NCI-H446 treated with DMSO at 0.1 percent for 48 hours (cell line): Measurements from ENCODE around the gene ACER2.

Experiments
- DNase-seq: peaks from one replicate; lab custom pipeline; 2025; lab: John Stamatoyannopoulos, UW

Gene ACER2

DNA sequence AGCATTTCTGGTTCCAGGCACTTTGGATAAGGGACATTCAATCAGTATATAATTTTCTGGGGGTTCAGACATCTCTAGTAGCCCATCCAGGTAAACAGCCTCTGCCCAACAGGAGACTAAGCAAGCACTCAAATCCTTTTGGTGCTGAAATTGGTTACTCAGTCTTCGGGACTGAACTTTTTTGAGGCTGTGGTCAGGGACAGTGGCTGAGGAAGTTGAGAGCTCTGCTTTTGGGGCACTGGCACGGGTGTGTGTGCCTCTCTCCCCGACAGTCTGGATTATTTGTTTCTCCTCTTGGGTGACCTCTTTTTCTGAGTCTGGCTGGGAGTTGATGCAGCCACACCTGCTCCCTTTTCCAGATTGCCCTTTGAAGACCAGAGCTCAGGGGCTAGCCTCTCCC is 47.6 kb downstream of the ACER2 start:
- no peak for DNase-seq

DNA sequence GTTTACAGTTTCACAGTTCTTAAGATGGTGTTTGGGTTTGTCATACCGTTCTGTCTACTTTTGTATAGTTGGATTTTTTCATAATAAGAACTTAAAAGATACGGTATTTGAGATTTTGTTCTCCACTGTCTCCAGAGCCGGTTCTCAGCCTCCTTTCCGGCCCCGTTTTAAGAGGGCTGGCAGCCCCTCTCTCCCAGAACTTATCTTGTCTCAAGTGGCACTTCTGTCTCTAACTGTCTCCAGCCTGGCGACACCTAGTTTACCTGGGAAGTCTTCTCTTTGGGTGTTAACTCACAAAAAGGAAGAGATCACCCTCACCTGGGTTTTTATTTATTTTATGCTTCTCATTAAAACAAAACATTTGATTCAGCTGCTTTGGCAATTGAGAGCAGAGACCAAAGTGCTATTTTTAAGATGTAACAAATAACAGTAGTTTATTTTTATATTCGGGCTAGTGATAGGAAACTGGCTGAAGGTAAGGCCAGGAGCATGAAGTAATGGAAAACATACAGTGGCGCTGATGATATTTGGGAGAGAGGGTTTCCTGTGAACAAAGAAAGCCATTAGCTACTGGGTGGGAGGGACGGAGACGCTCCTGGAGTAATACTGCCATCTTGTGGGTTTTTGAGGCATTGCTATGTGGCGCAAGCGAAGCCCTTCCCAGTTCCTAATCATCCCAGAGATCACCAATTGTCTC is 48.3 kb downstream of the ACER2 start:
- DNase-seq, result peak; percentile 48

DNA sequence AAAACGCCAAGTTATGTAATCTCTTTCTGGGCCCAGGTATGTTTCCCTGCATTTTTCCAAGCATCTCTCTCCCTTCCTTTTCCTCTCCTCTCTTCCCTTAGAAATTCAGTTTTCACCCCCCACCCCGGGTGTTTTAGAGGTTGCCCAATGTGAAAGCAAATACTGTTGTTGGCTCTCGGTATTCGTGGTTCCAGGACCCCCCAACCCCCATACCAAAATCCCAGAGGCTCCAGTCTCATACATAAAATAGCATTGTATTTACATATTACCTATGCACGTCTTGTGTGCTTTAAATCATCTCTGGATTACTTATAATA is 48.8 kb downstream of the ACER2 start:
- no peak for DNase-seq

DNA sequence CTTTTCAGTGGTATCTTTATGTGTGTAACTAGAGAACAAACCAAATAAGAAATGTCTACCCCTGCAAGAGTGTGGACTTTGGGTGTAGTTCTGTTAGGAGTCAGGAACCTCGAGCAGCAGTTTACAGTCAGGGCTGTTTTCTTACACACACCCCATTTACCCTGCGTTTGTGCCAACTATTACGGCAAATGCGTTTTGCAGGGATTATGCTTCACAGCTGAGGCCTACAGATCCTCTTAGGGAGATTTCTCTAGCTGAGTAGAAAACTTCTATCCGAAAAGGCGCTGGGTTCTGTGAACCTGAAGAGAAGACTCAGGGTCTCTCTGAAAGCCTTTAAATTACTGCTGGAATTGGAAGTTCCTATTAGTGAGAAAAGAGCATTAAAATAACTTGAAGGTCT is 51.4 kb downstream of the ACER2 start:
- DNase-seq, result no peak

DNA sequence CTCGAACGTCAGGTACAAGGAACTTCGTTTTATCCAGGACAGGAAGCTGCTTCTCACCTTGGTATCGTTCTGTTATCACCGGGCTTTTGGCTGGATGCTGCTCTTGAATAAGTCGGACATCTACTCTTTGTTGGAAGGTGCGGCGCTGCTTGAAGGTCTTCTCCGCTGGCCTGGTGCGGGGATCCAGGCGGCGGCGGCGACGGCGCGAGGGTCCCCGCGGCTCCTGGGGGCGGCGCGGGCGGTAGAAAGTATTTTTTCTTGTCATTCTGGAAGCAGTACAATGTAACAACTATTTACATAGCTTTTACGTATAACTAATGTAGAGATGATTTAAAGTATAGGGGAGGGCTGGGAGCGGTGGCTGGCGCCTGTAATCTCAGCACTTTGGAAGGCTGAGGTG is 52.3 kb downstream of the ACER2 start:
- no peak for DNase-seq

DNA sequence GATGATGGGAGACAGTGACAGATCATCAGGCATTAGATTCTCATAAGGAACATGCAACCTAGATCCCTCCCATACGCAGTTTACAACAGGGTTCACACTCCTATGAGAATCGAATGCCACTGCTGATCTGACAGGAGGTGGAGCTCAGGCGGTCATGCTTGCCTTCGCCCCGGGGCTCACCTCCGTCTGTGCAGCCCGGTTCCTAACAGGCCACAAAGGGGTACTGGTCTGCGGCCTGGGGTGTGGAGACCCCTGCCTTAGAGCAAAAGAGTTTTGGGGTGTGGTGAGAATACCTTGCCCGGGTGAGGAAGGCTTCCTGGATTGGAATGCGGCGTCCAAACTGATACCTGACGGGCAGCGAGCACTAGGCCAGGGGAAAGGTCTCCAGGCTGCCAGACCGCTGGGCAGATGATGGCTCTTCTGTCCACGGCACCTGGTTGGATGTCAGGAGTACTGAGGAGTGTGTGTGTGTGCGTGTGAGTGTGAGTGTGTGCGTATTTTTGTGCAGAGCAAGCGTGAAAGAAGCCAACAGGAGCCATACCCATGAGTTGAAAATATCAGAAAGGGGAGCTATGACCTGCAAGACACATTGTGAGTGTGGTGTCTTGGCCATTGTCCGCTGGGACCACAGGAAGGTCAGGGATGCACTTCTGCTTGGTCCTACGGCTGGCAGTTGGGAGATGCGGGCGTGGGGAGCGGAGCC is 55.4 kb downstream of the ACER2 start:
- DNase-seq, result no peak

DNA sequence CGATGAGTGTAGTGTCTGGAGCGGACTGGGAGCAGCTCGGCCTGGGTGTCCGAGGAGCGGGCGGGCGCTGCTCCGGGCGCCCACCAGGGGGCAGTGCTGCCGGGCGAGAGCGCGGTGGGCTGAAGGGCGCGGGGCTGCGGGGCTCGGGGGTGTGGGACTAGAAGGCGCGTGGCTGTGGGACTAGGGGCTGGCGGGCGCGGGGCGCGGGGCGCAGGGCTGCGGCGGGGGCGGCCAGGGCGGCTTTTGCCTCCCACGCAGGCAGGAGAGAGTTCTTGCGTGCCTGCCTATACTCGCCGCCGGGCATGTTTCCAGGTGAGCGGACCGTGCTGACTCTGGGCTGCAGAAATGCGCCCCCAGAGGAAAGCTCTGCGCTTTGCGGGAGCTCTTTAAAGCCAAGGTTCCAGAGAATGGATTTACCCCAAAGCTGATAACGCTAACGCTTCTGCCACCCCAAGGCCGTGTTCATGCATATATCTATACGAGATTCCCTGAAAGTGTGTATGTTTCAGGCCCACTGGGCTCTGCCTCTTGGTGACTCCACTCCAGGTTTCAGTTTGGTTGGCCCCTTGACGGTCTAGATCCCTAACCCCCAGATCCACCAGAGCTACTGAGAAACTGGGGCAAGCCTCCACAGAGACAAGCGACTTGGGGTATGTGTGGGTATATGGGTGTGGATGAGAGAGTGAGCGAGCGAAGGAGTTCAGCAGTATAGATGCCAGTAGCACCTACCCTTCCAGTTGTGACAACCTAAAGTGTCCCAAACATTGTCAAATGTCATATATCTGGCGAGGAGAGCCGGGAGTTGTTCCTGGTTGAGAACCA is 56.2 kb downstream of the ACER2 start:
- no peak for DNase-seq

DNA sequence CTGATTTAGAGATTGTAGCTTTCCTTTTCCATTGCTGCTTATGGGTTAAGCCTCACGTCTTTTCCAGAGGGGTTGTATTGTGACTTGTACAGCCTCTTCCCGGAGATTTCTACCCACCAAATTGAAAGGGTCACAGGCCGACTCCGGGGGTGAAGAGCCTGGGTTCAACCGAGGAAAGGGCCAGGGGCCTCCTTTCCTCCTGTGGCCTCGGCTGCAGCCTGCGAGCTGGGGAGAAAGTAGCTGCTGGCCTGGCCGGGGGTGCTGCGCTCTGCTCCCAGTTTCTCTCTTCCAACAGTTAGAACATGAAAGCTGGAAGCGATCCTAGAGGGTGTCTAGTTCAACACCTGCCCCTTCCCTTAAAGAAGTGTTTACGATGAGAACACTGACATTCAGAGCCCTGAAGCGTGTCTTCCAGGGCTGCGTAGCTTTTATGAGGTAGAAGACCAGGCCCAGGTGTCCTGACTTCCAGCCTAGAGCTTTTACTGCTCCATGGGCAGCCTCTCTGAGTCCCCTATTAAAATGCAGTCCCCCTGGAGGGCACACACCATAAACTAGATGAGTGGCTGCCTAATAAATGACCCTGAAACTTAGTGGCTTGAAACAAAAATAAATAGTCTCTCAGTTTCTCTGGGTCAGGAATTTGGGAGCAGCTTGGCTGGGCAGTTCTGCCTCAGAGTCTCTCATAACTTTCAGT is 56.9 kb downstream of the ACER2 start:
- DNase-seq, result no peak

DNA sequence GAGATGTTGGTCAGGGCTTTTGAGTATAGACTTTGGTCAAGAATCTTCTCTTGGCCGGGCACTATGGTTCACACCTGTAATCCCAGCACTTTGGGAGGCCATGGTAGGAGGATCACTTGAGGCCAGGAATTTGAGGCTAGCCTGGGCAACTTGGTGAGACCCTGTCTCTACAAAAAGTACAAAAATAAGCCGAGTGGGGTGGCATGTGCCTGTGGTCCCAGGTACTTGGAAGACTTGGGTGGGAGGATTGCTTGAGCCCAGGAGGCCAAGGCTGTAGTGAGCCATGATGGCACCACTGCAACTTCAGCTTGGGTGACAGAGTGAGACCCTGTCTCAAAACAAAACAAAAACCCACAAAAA is 57.5 kb downstream of the ACER2 start:
- DNase-seq, result no peak

DNA sequence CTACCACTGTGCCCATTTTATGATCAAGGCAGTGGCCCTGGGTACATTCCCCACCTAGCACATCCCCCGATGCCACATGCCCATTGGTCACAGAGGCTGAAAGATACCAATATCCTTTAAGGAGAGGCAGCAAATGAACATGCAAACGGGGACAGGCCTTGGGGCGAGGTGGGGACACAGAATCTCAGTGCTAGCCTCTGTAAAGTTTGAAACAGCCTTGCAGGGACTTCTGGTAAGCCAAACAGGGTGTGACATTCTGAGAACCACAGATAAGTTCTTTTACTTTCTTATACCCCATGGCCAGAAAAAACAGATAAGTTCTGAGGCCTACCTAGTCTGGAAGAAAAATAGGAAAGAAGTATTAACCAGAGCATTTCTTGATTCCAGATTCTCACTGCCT is 60.5 kb downstream of the ACER2 start:
- DNase-seq, result no peak

DNA sequence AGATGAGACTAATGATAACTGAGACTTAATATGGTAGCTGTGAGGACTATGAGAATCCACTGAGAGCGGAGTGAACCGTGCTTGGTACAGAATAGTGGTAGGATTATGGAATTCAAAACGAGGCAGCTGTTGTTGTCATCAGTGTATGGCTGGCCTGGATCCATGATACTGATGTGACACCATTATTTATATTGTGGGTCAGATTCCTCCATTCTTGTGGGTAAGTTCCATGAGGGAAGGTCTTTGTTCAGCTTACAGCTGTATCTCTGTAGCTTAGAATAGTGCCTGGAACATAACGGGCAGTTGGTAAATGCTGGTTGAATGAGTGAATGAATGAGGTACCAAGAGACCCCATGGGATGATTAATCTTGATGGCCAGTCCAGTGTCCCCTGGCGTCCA is 61.8 kb downstream of the ACER2 start:
- DNase-seq, result no peak

DNA sequence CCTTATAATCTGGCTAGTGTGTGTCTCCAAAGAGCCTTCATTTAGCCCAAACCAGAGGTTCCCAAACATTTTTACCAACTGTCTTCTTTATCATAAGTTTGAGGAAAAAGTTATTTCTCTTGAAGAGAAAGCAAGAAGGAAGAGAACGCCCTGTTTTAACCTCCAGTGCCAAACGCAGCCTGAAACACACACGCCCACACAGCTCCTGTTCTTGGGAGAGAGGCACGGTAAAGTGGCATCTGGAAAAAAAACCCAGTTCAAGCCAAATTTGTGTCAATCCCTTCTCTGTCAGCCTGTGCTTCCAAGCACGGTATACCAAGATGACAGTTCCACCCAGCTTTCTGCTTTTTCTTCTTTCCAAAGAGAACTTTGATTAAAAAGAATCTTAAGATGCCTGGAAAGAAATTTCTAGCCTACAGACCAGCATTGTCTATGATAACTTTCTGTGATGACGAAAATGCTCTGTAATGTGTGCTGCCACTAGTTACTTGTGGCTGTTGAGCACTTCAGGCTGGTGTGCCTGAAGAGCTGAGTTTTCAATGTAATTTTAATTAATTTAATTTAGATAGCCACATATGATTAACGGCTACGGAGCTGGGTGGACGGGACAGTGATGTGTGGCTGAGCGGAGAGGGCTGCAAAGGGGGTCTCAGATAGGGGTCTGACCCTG is 62.3 kb downstream of the ACER2 start:
- DNase-seq, result no peak

DNA sequence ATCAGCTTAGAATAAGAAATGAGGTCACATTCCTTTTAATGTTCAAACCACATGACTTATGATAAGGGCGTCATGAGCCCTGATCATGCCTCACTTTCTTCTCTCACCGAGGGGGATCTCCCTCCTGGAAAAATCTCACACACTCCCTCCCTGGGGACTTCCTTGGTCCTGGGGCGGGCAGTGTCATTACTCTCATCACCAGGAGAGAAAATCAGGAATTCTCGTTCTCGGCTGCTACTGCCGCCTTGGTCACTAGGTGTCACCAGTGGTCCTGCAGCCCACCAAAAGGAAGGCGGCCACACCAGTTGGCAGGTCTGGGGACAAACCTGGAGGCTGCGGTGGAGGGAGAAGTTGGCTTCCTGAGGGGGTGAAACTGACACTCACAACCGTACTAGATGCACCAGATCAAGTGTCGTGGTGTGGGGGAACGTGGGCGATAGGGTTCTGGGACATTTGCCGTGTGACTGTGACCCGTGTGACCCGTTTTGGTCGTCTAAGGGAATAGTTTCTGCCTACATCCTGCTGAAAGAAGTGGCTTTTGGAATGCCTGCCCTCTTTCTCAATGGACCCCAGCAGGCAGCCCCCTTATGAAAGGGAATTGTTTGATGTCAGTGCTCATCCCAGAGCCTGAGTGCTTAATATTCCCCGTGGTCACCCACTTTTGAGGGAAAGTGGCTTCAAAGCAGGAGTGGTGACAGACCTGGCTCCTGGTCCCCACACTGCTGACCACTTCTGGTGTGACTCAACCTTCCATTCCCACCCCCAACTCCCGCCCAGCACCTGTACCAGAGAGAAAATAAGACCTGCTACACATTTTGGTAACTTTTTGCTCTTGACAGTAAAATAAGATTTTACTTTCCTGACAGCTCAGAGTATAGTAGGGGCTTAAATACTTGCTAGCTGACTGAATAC is 63.2 kb downstream of the ACER2 start:
- DNase-seq, result peak; percentile 54

DNA sequence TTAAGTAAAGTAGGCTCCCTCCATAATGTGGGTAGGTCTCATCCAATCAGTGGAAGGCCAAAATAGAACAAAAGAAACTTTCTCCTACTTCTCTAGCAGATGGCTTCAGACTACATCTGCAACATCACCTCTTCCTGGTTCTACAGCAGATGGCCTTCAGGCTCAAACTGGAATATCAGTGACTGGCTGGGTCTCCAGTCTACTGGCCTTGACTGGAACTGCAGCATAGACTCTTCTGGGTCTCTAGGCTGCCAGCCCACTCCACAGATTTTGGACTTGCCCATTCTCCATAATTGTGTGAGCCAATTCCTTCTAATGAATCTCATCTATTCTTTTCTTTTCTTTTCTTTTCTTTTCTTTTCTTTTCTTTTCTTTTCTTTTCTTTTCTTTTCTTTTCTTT is 64.8 kb downstream of the ACER2 start:
- DNase-seq, result peak; percentile 27

DNA sequence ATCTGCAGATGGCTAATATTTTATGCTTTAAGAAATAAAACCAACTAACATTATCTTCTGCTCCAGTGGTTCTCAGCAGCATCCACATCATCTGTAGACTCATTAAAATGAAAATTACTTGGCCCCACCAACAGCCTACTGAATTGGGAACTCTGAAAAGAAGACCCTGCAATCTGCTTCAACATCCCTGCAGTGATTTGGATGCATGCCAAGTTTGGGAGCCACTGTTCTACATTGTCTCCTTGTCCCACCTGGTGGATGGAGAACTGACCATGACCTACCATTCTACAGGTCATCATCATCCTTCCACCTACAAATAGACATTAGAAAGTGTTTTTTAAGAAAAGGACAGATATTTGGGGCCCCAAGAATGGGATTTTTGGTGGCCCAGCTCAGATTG is 71.1 kb downstream of the ACER2 start:
- DNase-seq, result peak; percentile 46

DNA sequence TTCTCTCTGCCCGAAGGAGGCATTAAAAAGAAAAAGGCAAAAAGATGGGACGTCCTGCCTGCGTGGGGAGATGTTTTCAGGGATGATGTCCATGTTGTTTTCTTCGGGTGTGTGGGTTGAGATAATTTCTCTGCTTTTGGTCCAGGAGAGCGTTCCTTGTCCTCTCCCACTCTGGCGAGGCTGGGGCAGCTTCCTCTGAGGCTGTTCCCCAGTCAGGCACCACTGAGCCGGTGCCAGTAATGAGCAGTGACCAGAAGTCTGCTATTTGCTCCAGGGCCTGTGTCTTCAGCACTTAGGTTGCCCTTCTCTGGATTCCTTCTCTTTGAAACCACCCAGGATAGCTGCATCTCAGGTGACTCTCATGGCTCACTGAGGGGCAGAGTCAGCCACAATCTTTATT is 71.5 kb downstream of the ACER2 start:
- DNase-seq, result no peak

DNA sequence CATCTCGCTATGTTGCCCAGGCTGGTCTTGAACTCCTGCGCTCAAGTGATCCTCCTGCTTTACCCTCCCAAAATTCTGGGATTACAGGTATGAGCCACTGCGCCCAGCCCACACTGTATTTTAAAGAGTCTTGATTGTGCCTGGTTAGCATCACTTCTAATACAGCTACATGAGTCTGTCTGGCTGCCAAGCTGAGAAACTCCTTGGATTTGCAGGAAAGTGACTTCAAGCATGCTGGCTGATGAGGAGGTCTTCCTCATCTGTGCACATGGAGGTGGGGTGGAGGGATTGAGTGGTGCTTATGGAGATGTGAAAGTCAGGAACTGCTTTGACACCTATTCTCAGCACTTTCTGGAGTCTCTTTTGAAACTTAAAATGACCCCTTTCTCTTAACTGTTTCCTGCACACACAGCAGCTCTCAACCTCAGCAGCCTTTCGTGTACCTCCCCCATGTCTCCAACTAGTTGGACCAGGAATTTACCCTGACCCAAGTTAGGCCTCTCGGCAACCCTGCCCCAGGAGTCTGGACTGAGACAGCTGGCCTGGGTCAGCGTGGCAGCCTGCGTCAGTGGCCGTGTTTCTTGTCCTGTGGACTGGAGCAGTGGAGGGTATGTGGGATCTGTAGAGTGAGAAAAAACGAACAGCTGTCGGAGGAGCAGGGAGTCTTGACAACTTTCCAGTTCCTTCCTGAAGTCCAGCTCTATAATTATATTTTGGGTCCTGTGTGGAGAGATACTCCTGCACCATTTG is 72.5 kb downstream of the ACER2 start:
- DNase-seq, result peak; percentile 21

DNA sequence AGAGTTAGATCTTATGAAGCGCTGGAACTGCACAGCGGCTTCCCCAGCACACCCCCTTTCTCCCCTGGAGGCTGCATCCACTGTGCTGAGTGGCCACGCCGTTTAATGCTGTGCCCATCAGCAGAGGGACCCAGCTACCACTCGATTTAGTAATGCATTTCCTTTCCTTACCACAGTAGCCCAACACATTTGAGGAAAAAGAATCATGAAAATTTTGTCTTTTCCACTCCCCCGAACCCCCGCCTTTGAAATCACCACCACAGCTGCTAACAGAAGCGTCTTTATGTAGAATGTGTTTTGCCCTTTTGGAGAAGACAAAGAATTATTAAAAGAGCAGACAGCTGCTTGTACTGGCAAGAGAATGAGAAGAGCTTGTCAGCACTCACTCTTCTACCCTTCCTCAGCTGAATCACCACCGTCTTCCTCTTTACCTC is 73.2 kb downstream of the ACER2 start:
- DNase-seq, result no peak

DNA sequence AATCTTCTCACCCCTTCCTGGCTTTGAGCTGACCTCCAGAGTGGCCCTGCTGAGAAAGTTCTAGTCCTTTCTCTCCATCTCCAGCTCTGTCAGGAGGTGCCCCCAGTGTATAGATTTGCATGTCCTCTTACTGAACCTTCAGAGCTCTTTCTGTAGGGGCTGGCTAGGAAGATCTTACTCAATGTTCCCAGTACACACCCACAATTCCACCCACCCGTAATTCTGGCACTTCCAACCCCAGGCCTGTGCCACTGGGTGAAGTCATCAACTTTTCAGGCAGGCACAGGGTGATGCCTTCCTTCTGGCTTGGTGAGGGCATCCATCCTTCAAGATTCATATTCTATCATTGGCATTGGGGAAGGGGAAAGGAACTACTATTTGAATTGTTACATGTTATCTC is 75.9 kb downstream of the ACER2 start:
- DNase-seq, result no peak

DNA sequence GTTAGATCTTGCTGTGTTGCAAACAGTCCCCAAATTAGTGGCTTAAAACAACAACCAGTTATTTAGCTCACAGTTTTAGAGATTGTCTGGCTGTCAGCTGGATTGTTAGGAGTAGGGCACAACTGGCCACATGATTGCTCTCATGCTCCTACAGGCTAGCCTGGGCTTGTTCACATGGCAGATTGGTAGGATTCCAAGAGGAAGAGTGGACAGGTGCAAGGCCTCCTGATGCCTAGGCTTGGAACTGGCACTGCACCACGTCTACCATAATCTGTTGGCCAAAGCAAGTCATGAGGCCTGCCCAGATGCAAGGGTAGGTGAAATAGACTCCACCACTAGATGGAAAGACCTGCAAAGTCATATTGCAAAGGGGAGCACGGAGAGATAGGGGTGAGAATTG is 76.4 kb downstream of the ACER2 start:
- DNase-seq, result peak; percentile 13
